K562 (cell line): ENCODE measurements around the gene ATXN10. TPM values are rescaled to one million over a fixed set of nuclear protein-coding genes. Genes with fewer than 3 reads are reported as not detected.

Experiments used
- ETS1 ChIP-seq: conservative IDR thresholded peaks from 2 replicates; pipeline ENCODE4 v1.6.1; 2011; ENCODE audit warnings: low read depth, mild to moderate bottlenecking, low read length; ENCODE audit not compliant: control insufficient read depth
- HMGXB4 ChIP-seq: sonication (generic); formaldehyde crosslinking; IDR thresholded peaks from 2 replicates; pipeline ENCODE4 v1.8.1; 2023; ENCODE audit warnings: mild to moderate bottlenecking, missing genetic modification reagents
- ZBTB11 ChIP-seq, 3 experiments: fragments of 200-800 bp in 1 of 3; fragments of 250-450 bp in 1 of 3; fragments of 450-650 bp in 1 of 3; sonication (Bioruptor Pico) in 1 of 3; sonication (Bioruptor generic) in 1 of 3; formaldehyde crosslinking in 1 of 3; IDR thresholded peaks; 2 replicates each; pipeline versions ENCODE4 v1.6.1 to v1.8.0; 2016 to 2022; ENCODE audit warnings: mild to moderate bottlenecking in 2 of 3, missing genetic modification characterization in 2 of 3, missing compliant biosample characterization in 1 of 3, moderate library complexity in 1 of 3
- polyA plus RNA-seq, 8 experiments: library from polyadenylated mRNA; depleted of rRNA in 4 of 8; stranded (reverse) in 5 of 8; unstranded in 3 of 8; fragments of >200 nt; fragmentation: Nextera tagmentation in 2 of 8; fragmentation: Illumina TruSeq in 1 of 8; extraction: Ambion mirVana in 2 of 8; extraction: Trizol in 1 of 8; gene quantifications; 2 replicates each; pipeline versions ENCODE4 v1.2.1 to v1.2.3, GENCODE V29; 2011 to 2014; ENCODE audit warnings: inconsistent platforms in 1 of 8, missing spikeins in 1 of 8
- total RNA-seq, 7 experiments: library from RNA; depleted of rRNA in 6 of 7; stranded (reverse); fragments of >200 nt in 6 of 7; fragmentation: Illumina TruSeq in 2 of 7; extraction: Trizol in 2 of 7; gene quantifications; 2 replicates each; pipeline versions ENCODE4 v1.2.1 to v1.2.3, GENCODE V29; 2011 to 2021; ENCODE audit warnings: low replicate concordance in 1 of 7

The ATXN10 gene
- total and polyA plus RNA-seq, 9 of the 15 experiments (the other 6 are each of a cell fraction or from before 2014, with no cell fraction given), result 11.5 to 190 (median 33.6) TPM

- TF ChIP-seq ZBTB11 (CRISPR knock-in tag; IDR thresholded peaks at IDR 0.05), result no peak
- TF ChIP-seq ETS1, result no peak
- TF ChIP-seq HMGXB4 (CRISPR knock-in tag), result no peak
- TF ChIP-seq, all 486 proteins: peak for 0
Measured at GRCh38 chr22:45722006-45722405, 50.4 kb downstream of the ATXN10 start (continued).
